ENCODE data around the gene NDC80. TPM values are rescaled to one million over a fixed set of nuclear protein-coding genes. Genes with fewer than 3 reads are reported as not detected.

NDC80 gene
- polyA plus RNA-seq, 1 donor (not counting 4 experiments of a cell fraction or from before 2014, with no cell fraction given) = 11.5 TPM

GRCh38 chr18:2641638-2642037 is 70.3 kb downstream of the NDC80 start:
- TF ChIP-seq EZH2 (IDR thresholded peaks at IDR 0.05; ENCODE audit: low read length) (no peak), CTCF (optimal IDR thresholded peaks at IDR 0.05 in 1 of 3, IDR thresholded peaks at IDR 0.05 in 1 of 3, conservative IDR thresholded peaks at IDR 0.05 in 1 of 3; ENCODE audit: extremely low read depth in 1 of 3, insufficient read depth in 2 of 3, low read length in 3 of 3) (no peak)
- DNase-seq (ENCODE audit: low read depth, low spot score) = no peak
- H3K4me3 ChIP-seq (ENCODE audit: control insufficient read depth in 2 of 3, extremely low read depth in 1 of 3, insufficient read depth in 2 of 3, low read depth in 1 of 3, low read length in 3 of 3) = no peak overlapping the region
- no peaks in the 10 kb centered on the region for H3K9me1 ChIP-seq (ENCODE audit: control insufficient read depth, extremely low read depth, insufficient read depth, low read length)
- H3K4me1 ChIP-seq (ENCODE audit: control insufficient read depth, extremely low read depth, insufficient read depth, low read length) = no peaks in the 10 kb centered on the region
- dilution Hi-C loops (cut with MboI; ENCODE audit: extremely low pct_ligation_motif_present, low sequenced_read_pairs) = no loop called here
- no peaks in the 10 kb centered on the region for H4K20me1 ChIP-seq (ENCODE audit: control insufficient read depth, extremely low read depth, insufficient read depth, low read length)
- H3K79me2 ChIP-seq (ENCODE audit: control insufficient read depth, insufficient read depth, low read length) = no peaks in the 10 kb centered on the region
- H3K27me3 ChIP-seq (ENCODE audit: control insufficient read depth, extremely low read depth, insufficient read depth, low read length) = no peaks in the 10 kb centered on the region
- H3K27ac ChIP-seq (ENCODE audit: control insufficient read depth, insufficient read depth, low read length) = no peak overlapping the region
- no peak for FAIRE-seq
- no peak overlapping the region for H3K4me2 ChIP-seq (ENCODE audit: control insufficient read depth, extremely low read depth, insufficient read depth, low read depth, low read length)
- no peak overlapping the region for H3K9ac ChIP-seq (ENCODE audit: control insufficient read depth, extremely low read depth, insufficient read depth, low read length)
- no peak overlapping the region for H2AFZ ChIP-seq (ENCODE audit: control insufficient read depth, low read length)
- no peaks in the 10 kb centered on the region for H3K36me3 ChIP-seq (ENCODE audit: control insufficient read depth in 2 of 2, extremely low read depth in 1 of 2, insufficient read depth in 2 of 2, low read length in 2 of 2)
- H3K9me3 ChIP-seq (ENCODE audit: control insufficient read depth, low read depth, low read length) = no peaks in the 10 kb centered on the region

DNA sequence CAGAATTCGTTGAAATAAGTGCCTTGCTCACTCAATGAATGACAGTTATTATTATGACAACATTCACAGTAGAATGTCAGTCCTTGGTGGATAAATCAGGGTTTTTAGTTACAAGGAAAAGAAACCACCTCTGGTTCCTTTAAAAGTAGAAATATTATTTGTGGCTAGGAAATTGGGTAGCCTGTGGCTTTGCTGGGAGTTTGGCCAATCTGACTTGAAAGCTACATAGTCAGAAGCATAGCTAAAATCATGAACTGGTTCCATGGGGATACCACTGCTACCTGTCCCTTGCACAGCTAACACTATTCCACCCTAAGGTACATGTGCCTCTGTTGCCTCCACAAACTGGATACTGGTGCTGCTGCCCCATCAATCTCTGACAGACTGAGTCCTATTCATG is 71.4 kb downstream of the NDC80 start:
- no peaks in the 10 kb centered on the region for H3K36me3 ChIP-seq (ENCODE audit: control insufficient read depth in 2 of 2, extremely low read depth in 1 of 2, insufficient read depth in 2 of 2, low read length in 2 of 2)
- no peaks in the 10 kb centered on the region for H3K9me1 ChIP-seq (ENCODE audit: control insufficient read depth, extremely low read depth, insufficient read depth, low read length)
- H2AFZ ChIP-seq (ENCODE audit: control insufficient read depth, low read length) = no peak overlapping the region
- FAIRE-seq = no peak
- DNase-seq (ENCODE audit: low read depth, low spot score) = no peak
- no peaks in the 10 kb centered on the region for H3K27me3 ChIP-seq (ENCODE audit: control insufficient read depth, extremely low read depth, insufficient read depth, low read length)
- no peaks in the 10 kb centered on the region for H4K20me1 ChIP-seq (ENCODE audit: control insufficient read depth, extremely low read depth, insufficient read depth, low read length)
- no peaks in the 10 kb centered on the region for H3K9me3 ChIP-seq (ENCODE audit: control insufficient read depth, low read depth, low read length)
- no peak overlapping the region for H3K4me2 ChIP-seq (ENCODE audit: control insufficient read depth, extremely low read depth, insufficient read depth, low read depth, low read length)
- no peak overlapping the region for H3K4me3 ChIP-seq (ENCODE audit: control insufficient read depth in 2 of 3, extremely low read depth in 1 of 3, insufficient read depth in 2 of 3, low read depth in 1 of 3, low read length in 3 of 3)
- dilution Hi-C loops (cut with MboI; ENCODE audit: extremely low pct_ligation_motif_present, low sequenced_read_pairs) = no loop called here
- H3K4me1 ChIP-seq (ENCODE audit: control insufficient read depth, extremely low read depth, insufficient read depth, low read length) = no peaks in the 10 kb centered on the region
- no peak overlapping the region for H3K9ac ChIP-seq (ENCODE audit: control insufficient read depth, extremely low read depth, insufficient read depth, low read length)
- TF ChIP-seq CTCF (optimal IDR thresholded peaks at IDR 0.05 in 1 of 3, IDR thresholded peaks at IDR 0.05 in 1 of 3, conservative IDR thresholded peaks at IDR 0.05 in 1 of 3; ENCODE audit: extremely low read depth in 1 of 3, insufficient read depth in 2 of 3, low read length in 3 of 3) = no peak
- no peaks in the 10 kb centered on the region for H3K79me2 ChIP-seq (ENCODE audit: control insufficient read depth, insufficient read depth, low read length)
- no peak overlapping the region for H3K27ac ChIP-seq (ENCODE audit: control insufficient read depth, insufficient read depth, low read length)

All from keratinocyte (primary cell).